HCT116 (cell line): Measurements from ENCODE around the gene SUPT5H.

Source experiments
- CTCF ChIP-seq, 3 experiments: fragments of 200-600 bp in 1 of 3; sonication (generic) in 1 of 3; IDR thresholded peaks in 2 of 3; conservative IDR thresholded peaks in 1 of 3; 2 replicates each; pipeline ENCODE4 v1.5.1; 2012 to 2017; ENCODE audit warnings: low read depth in 2 of 3, low read length in 2 of 3, antibody characterized with exemption in 1 of 3, borderline replicate concordance in 1 of 3, control low read depth in 1 of 3, mild to moderate bottlenecking in 1 of 3, mixed read lengths in 1 of 3, mixed run types in 1 of 3, moderate library complexity in 1 of 3; ENCODE audit not compliant: insufficient read depth in 1 of 3
- EZH2 ChIP-seq: fragments of 200-600 bp; sonication (generic); IDR thresholded peaks from 2 replicates; pipeline ENCODE4 v1.6.1; 2017; ENCODE audit warnings: antibody characterized with exemption, mixed run types
- POLR2A ChIP-seq: IDR thresholded peaks from 2 replicates; pipeline ENCODE4 v1.7.0; 2011; ENCODE audit warnings: borderline replicate concordance; ENCODE audit not compliant: insufficient read depth, insufficient read length; ENCODE audit errors: extremely low read depth
- POLR2AphosphoS5 ChIP-seq: IDR thresholded peaks from 2 replicates; pipeline ENCODE4 v1.6.1; 2011; ENCODE audit warnings: mild to moderate bottlenecking, low read depth, low read length, moderate library complexity
- RAD21 ChIP-seq: IDR thresholded peaks from 2 replicates; pipeline ENCODE4 v1.6.1; 2012; ENCODE audit warnings: low read depth, mild to moderate bottlenecking
- SRF ChIP-seq: IDR thresholded peaks from 2 replicates; pipeline ENCODE4 v1.6.1; 2012; ENCODE audit warnings: low read depth
- TCF7L2 ChIP-seq: IDR thresholded peaks from 2 replicates; pipeline ENCODE4 v1.7.0; 2011; ENCODE audit warnings: borderline replicate concordance, inconsistent platforms; ENCODE audit not compliant: insufficient read depth, insufficient read length; ENCODE audit errors: extremely low read depth
- ZBTB33 ChIP-seq: IDR thresholded peaks from 2 replicates; pipeline ENCODE4 v1.6.1; 2011; ENCODE audit warnings: mild to moderate bottlenecking, low read length, moderate library complexity; ENCODE audit not compliant: insufficient replicate concordance; ENCODE audit errors: extremely low read depth

GRCh38 chr19:39471756-39472536 is 26.6 kb downstream of the SUPT5H start:
- TF ChIP-seq CTCF (IDR thresholded peaks at IDR 0.05 in 2 of 3, conservative IDR thresholded peaks at IDR 0.05 in 1 of 3; ENCODE audit: borderline replicate concordance in 1 of 3, insufficient read depth in 1 of 3, low read depth in 2 of 3, low read length in 2 of 3) (no peak), ZBTB33 (no peak), POLR2A (no peak), SRF (no peak), POLR2AphosphoS5 (no peak), EZH2 (no peak), RAD21 (no peak), TCF7L2 (no peak)
